Right forelimb (tissue), 1 donor: Measurements from ENCODE around the gene SUCO.
"Not testable (repeated sequence)": the region's sequence is repeated elsewhere in the genome, so short reads cannot be mapped to it uniquely, and the experiment has no call there.

Experiments
- DNase-seq: peaks from one replicate; pipeline ENCODE4 v3.0.0-alpha.2; 2018

SUCO gene

DNA sequence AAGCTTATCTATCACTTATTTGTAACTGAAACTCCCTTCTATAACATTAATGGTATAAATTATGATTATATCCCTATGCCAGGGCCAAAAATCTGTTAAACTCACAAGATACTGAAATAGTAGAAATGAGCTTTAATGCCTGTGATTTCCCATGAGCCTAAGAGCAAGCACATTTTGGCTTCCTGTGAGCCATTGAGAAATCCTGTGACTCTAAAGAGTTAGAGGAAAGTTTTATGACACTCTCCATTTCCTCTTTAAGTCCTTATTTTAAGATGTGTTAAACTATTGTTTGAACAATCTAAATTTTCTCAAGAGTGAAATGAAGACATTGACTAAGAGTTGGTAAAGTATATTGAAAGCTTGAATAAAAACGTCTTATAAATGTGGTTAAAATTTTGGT lies 45.6 kb downstream of the SUCO start:
- DNase-seq: no peak

DNA sequence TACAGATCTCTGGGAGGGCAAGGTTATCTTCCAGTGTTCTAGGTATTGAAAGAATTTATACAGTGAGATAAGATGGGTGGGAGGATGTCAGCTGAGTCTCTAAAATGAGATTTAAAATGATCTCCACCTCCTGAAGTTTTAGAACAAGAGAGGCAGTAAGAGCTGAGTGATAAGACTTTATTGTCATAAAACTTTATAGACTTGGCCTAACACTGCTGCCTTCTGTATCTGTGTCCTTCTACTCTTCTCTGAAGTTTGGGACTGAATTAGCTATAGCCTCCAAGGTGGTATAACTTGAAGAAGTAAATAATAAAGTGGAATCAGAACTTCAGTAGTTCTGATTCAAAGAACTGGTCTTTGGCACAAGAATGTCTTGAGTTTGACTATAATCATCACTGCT lies 48.3 kb downstream of the SUCO start:
- no peak for DNase-seq

- DNase-seq: no peak
These were observed 48.8 kb downstream of the SUCO start for GRCh38 chr1:172581779-172582178.

DNA sequence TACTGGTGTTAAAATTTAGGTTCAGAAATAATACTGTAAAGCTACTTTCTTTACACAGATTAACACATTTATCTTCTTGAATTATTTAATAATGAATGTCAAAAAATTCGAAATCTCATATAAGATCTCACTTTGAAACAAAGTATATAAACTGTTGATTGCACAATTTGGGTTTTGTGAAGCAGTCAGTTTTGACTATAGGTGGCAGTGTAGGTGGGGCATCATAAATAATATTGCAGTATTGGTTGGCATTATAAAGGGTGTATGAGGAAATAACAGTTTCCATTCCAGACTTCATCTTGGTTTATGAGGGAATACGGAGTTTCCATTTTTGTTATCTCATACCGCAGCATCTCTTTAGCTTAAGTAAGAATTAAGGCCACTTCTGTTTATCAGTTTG lies 49.9 kb downstream of the SUCO start:
- no peak for DNase-seq

- DNase-seq: no peak
These were observed 52.4 kb downstream of the SUCO start for GRCh38 chr1:172585348-172585747.

- no peak for DNase-seq
These were observed 52.9 kb downstream of the SUCO start for GRCh38 chr1:172585861-172586260.

DNA sequence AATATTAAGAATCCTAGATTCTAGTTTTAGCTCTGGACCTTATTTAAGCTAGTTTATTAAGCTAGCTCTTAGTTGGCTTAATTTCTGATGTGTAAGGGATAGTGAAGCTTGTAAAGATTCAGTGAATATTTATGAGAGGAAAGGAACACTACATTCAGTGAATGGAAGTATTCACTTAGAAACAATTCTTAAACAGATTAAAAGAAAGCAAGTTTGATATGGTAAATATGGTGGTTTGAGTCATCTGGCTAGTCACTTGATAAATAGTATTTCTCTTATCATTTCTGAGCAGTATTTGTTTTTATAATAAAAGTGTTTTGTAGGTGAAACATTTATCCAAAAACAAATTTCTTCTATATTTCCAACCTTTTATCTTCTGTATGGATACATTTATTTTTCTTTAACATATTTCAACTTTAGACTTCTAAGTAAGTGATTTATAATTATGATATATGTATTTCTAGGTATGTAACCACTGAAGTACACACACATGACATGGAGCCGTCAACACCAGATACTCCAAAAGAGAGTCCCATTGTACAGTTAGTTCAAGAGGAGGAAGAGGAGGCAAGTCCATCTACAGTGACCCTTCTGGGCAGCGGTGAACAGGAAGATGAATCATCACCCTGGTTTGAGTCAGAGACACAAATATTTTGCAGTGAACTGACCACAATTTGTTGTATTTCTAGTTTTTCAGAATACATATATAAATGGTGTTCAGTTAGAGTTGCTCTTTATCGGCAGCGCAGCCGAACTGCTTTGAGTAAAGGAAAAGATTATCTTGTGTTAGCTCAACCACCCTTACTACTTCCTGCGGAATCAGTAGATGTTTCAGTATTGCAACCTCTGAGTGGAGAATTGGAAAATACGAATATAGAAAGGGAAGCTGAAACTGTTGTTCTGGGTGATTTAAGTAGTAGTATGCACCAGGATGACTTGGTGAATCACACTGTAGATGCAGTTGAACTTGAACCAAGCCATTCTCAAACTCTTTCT lies 55.6 kb downstream of the SUCO start:
- DNase-seq: no peak

DNA sequence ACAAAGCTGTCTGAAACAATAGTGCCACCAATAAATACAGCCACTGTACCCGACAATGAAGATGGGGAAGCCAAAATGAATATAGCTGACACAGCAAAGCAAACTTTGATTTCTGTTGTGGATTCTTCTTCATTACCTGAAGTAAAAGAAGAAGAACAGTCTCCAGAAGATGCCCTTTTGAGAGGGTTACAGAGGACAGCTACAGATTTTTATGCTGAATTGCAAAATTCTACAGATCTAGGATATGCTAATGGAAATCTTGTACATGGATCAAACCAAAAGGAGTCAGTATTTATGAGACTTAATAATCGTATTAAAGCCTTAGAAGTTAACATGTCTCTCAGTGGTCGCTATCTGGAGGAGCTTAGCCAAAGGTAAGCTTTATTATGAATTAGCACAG lies 56.6 kb downstream of the SUCO start:
- DNase-seq: no peak

DNA sequence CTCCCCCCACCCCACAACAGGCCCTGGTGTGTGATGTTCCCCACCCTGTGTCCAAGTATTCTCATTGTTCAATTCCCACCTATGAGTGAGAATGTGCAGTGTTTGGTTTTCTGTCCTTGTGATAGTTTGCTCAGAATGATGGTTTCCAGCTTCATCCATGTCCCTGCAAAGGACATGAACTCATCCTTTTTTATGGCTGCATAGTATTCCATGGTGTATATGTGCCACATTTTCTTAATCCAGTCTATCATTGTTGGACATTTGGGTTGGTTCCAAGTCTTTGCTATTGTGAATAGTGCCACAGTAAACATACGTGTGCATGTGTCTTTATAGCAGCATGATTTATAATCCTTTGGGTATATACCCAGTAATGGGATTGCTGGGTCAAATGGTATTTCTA lies 58.5 kb downstream of the SUCO start:
- DNase-seq: not testable (repeated sequence)

GRCh38 chr1:172595066-172595465 lies 62.1 kb downstream of the SUCO start:
- DNase-seq: not testable (repeated sequence)

GRCh38 chr1:172596782-172597181 lies 63.8 kb downstream of the SUCO start:
- DNase-seq: not testable (repeated sequence)

GRCh38 chr1:172599912-172600311 lies 67.0 kb downstream of the SUCO start:
- DNase-seq: no peak

GRCh38 chr1:172600615-172601014 lies 67.7 kb downstream of the SUCO start:
- no peak for DNase-seq

- DNase-seq: no peak
These were observed 68.2 kb downstream of the SUCO start for GRCh38 chr1:172601046-172601630.

- no peak for DNase-seq
These were observed 69.8 kb downstream of the SUCO start for GRCh38 chr1:172602706-172603105.

DNA sequence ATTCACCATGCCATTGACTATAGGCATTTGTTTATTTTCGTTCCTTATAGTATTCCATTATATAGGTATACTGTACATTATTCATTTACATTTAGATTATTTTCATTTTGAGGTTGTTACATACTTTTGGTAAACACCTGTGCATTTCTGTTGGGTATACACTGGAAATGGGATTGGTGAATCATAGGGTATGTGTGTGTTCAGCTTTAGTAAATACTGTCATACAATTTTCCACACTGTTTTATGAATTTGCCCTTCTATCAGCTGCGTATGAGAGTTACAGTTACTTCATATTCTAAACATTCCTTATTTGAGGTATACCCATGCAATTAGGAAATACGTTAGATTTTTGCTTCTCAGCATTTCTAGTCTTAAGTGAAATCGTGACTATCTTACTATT lies 70.9 kb downstream of the SUCO start:
- no peak for DNase-seq

DNA sequence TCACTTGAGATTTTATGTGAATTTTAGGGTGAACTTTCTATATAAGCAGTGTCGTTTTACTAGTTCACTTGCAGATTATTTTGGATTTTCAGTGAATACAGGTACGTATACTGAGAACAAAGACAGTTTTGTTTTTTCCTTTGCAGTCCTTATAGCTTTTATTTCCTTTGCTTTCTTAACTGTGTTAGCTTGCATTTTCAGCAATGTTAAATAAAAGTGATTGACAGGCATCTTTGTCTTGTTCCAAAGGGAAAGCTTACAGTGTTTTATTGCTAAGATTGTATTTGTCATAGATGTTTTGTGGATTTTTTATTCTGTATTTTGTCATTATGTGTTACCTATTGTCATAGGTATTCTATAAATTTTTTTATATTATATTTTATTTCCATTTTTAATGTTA lies 72.7 kb downstream of the SUCO start:
- no peak for DNase-seq

GRCh38 chr1:172607145-172607544 lies 74.2 kb downstream of the SUCO start:
- no peak for DNase-seq

DNA sequence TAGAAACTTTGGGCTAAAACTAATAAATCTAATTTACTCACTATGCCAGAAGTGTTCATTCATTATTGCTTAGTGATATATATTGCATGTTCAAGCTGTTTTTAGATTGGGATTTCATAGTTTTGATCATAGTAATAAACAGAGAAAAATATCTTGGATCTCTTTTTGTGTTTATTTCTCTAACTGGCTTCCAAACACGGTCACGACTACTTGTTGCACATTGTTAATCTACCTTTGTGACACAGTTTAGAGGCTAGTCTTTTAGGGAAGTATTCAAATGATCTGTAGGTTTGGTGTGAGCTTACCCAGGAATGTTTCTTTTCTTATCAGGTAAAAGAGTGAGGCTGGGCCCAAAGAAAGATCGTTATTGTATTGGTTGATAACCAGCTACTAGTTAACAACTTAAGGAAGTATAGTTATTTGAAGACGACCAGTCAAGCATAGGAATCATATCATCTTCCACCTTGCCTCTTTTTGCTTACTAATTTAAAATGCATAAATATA lies 75.2 kb downstream of the SUCO start:
- no peak for DNase-seq

DNA sequence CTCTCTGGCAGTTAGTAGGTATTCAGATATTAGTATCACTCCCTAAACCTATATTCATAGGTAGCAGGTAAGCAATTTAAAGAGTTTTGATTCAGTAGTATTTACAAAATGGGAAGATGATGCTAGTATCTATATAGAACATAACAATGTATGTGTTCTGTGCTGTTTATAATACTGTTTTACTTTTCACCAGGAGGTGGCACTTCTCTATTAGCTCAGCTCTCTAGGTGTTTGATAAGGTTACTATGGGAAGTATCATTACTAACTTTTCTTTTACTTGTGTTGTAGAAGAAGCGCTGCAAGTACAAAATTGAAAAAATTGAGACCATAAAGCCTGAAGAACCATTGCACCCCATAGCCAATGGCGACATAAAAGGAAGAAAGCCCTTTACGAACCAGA lies 76.6 kb downstream of the SUCO start:
- no peak for DNase-seq

GRCh38 chr1:172612478-172612877 lies 79.5 kb downstream of the SUCO start:
- no peak for DNase-seq

GRCh38 chr1:172613294-172613693 lies 80.3 kb downstream of the SUCO start:
- no peak for DNase-seq

GRCh38 chr1:172616195-172616594 lies 83.2 kb downstream of the SUCO start:
- DNase-seq: no peak

DNA sequence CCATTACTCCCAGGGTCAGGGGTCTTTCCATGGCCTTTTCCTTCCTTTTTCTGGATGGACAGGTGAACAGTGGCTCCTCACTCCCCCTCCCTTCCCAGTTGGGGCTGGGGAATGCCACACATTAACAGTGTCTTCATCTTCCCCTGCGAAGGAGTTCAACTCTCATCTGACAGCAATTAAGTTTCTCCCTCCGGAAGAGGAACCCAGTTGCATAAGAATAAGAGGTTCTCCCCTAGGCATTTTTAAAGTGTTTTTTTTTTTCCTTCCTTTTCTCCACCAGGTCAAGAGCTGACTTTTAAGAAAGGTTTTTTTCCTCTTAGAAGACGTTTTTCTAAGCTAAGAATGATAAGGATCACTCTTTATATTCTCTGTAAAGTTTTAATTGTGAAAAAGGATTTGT lies 83.7 kb downstream of the SUCO start:
- DNase-seq: no peak
